ENCODE data around the gene AP1S1.
"Not testable (repeated sequence)": the region's sequence is repeated elsewhere in the genome, so short reads cannot be mapped to it uniquely, and the experiment has no call there.

The AP1S1 gene

GRCh38 chr7:101185258-101185839 lies 31.1 kb downstream of the AP1S1 start:
- no CpG with 5 or more reads among the region's 5 CpGs for WGBS (ENCODE audit: insufficient coverage, insufficient read length)
- Histone ChIP-seq H3K4me3 (ENCODE audit: low read length) (no peak overlapping the region), H3K27me3 (ENCODE audit: control insufficient read depth, insufficient read depth, low read length) (peaks cover 3% of the 10 kb centered on the region; the same call in 1 of the 2 replicates), H3K4me1 (ENCODE audit: control insufficient read depth, insufficient read depth, low read length) (peaks cover 3% of the 10 kb centered on the region; the same call in 1 of the 2 replicates), H3K27ac (ENCODE audit: low read length) (no peak overlapping the region), H3K9me3 (ENCODE audit: control insufficient read depth, insufficient read depth, low read length) (no peaks in the 10 kb centered on the region), H3K36me3 (ENCODE audit: control insufficient read depth, insufficient read depth, low read length) (no peaks in the 10 kb centered on the region)
- DNase-seq (ENCODE audit: low read depth, low spot score): no peak

- Histone ChIP-seq H3K9me3 (ENCODE audit: control insufficient read depth, insufficient read depth, low read length) (no peaks in the 10 kb centered on the region), H3K27ac (ENCODE audit: low read length) (no peak overlapping the region), H3K4me3 (ENCODE audit: low read length) (no peak overlapping the region), H3K4me1 (ENCODE audit: control insufficient read depth, insufficient read depth, low read length) (peaks cover 2% of the 10 kb centered on the region; the same call in 1 of the 2 replicates), H3K36me3 (ENCODE audit: control insufficient read depth, insufficient read depth, low read length) (no peaks in the 10 kb centered on the region), H3K27me3 (ENCODE audit: control insufficient read depth, insufficient read depth, low read length) (no peaks in the 10 kb centered on the region)
- no peak for DNase-seq (ENCODE audit: low read depth, low spot score)
- no CpG with 5 or more reads among the region's 6 CpGs for WGBS (ENCODE audit: insufficient coverage, insufficient read length)
These were observed 31.9 kb downstream of the AP1S1 start for GRCh38 chr7:101186194-101186593.

GRCh38 chr7:101186844-101187428 lies 32.7 kb downstream of the AP1S1 start:
- no CpG with 5 or more reads among the region's 4 CpGs for whole genome bisulfite sequencing (ENCODE audit: insufficient coverage, insufficient read length)
- H3K4me1 ChIP-seq (ENCODE audit: control insufficient read depth, insufficient read depth, low read length): peaks cover 2% of the 10 kb centered on the region; the same call in 1 of the 2 replicates
- no peaks in the 10 kb centered on the region for H3K9me3 ChIP-seq (ENCODE audit: control insufficient read depth, insufficient read depth, low read length)
- H3K27me3 ChIP-seq (ENCODE audit: control insufficient read depth, insufficient read depth, low read length): no peaks in the 10 kb centered on the region
- no peak overlapping the region for H3K27ac ChIP-seq (ENCODE audit: low read length)
- no peak overlapping the region for H3K4me3 ChIP-seq (ENCODE audit: low read length)
- DNase-seq (ENCODE audit: low read depth, low spot score): no peak
- no peaks in the 10 kb centered on the region for H3K36me3 ChIP-seq (ENCODE audit: control insufficient read depth, insufficient read depth, low read length)

GRCh38 chr7:101189109-101189508 lies 34.8 kb downstream of the AP1S1 start:
- no peaks in the 10 kb centered on the region for H3K9me3 ChIP-seq (ENCODE audit: control insufficient read depth, insufficient read depth, low read length)
- no peaks in the 10 kb centered on the region; the same call in 1 of the 2 replicates for H3K4me1 ChIP-seq (ENCODE audit: control insufficient read depth, insufficient read depth, low read length)
- no CpG with 5 or more reads among the region's 8 CpGs for WGBS (ENCODE audit: insufficient coverage, insufficient read length)
- no peak for DNase-seq (ENCODE audit: low read depth, low spot score)
- no peak overlapping the region for H3K4me3 ChIP-seq (ENCODE audit: low read length)
- H3K27me3 ChIP-seq (ENCODE audit: control insufficient read depth, insufficient read depth, low read length): no peaks in the 10 kb centered on the region
- H3K27ac ChIP-seq (ENCODE audit: low read length): no peak overlapping the region
- no peaks in the 10 kb centered on the region for H3K36me3 ChIP-seq (ENCODE audit: control insufficient read depth, insufficient read depth, low read length)

GRCh38 chr7:101195884-101196283 lies 41.6 kb downstream of the AP1S1 start:
- no peaks in the 10 kb centered on the region for H3K36me3 ChIP-seq (ENCODE audit: control insufficient read depth, insufficient read depth, low read length)
- no peaks in the 10 kb centered on the region for H3K27me3 ChIP-seq (ENCODE audit: control insufficient read depth, insufficient read depth, low read length)
- H3K27ac ChIP-seq (ENCODE audit: low read length): no peak overlapping the region
- no peak overlapping the region for H3K4me3 ChIP-seq (ENCODE audit: low read length)
- WGBS (ENCODE audit: insufficient coverage, insufficient read length): no CpG with 5 or more reads among the region's 17 CpGs
- H3K4me1 ChIP-seq (ENCODE audit: control insufficient read depth, insufficient read depth, low read length): peaks cover 4% of the 10 kb centered on the region; the same call in 1 of the 2 replicates
- DNase-seq (ENCODE audit: low read depth, low spot score): no peak
- H3K9me3 ChIP-seq (ENCODE audit: control insufficient read depth, insufficient read depth, low read length): no peaks in the 10 kb centered on the region

GRCh38 chr7:101197991-101198390 lies 43.7 kb downstream of the AP1S1 start:
- no peak overlapping the region; the same call in 1 of the 2 replicates for H3K4me3 ChIP-seq (ENCODE audit: low read length)
- no peak overlapping the region for H3K27ac ChIP-seq (ENCODE audit: low read length)
- no peak for DNase-seq (ENCODE audit: low read depth, low spot score)
- H3K36me3 ChIP-seq (ENCODE audit: control insufficient read depth, insufficient read depth, low read length): no peaks in the 10 kb centered on the region
- peaks cover 6% of the 10 kb centered on the region; the same call in 1 of the 2 replicates for H3K4me1 ChIP-seq (ENCODE audit: control insufficient read depth, insufficient read depth, low read length)
- no peaks in the 10 kb centered on the region for H3K27me3 ChIP-seq (ENCODE audit: control insufficient read depth, insufficient read depth, low read length)
- no CpG with 5 or more reads among the region's 21 CpGs for WGBS (ENCODE audit: insufficient coverage, insufficient read length)
- H3K9me3 ChIP-seq (ENCODE audit: control insufficient read depth, insufficient read depth, low read length): no peaks in the 10 kb centered on the region

GRCh38 chr7:101198476-101198875 lies 44.2 kb downstream of the AP1S1 start:
- peaks cover 6% of the 10 kb centered on the region; the same call in 1 of the 2 replicates for H3K4me1 ChIP-seq (ENCODE audit: control insufficient read depth, insufficient read depth, low read length)
- no peak overlapping the region for H3K27ac ChIP-seq (ENCODE audit: low read length)
- H3K9me3 ChIP-seq (ENCODE audit: control insufficient read depth, insufficient read depth, low read length): no peaks in the 10 kb centered on the region
- no peak for DNase-seq (ENCODE audit: low read depth, low spot score)
- H3K27me3 ChIP-seq (ENCODE audit: control insufficient read depth, insufficient read depth, low read length): no peaks in the 10 kb centered on the region
- no peaks in the 10 kb centered on the region for H3K36me3 ChIP-seq (ENCODE audit: control insufficient read depth, insufficient read depth, low read length)
- no CpG with 5 or more reads among the region's 14 CpGs for WGBS (ENCODE audit: insufficient coverage, insufficient read length)
- H3K4me3 ChIP-seq (ENCODE audit: low read length): no peak overlapping the region

GRCh38 chr7:101199522-101199921 lies 45.2 kb downstream of the AP1S1 start:
- H3K27me3 ChIP-seq (ENCODE audit: control insufficient read depth, insufficient read depth, low read length); H3K27ac ChIP-seq (ENCODE audit: low read length): not testable (repeated sequence)
- WGBS (ENCODE audit: insufficient coverage, insufficient read length): no CpG with 5 or more reads among the region's 10 CpGs

GRCh38 chr7:101200504-101200861 lies 46.2 kb downstream of the AP1S1 start:
- H3K4me1 ChIP-seq (ENCODE audit: control insufficient read depth, insufficient read depth, low read length): peaks cover 6% of the 10 kb centered on the region; the same call in 1 of the 2 replicates
- WGBS (ENCODE audit: insufficient coverage, insufficient read length): no CpG with 5 or more reads among the region's 2 CpGs
- H3K27ac ChIP-seq (ENCODE audit: low read length): no peak overlapping the region
- no peaks in the 10 kb centered on the region for H3K27me3 ChIP-seq (ENCODE audit: control insufficient read depth, insufficient read depth, low read length)
- H3K36me3 ChIP-seq (ENCODE audit: control insufficient read depth, insufficient read depth, low read length): no peaks in the 10 kb centered on the region
- no peaks in the 10 kb centered on the region for H3K9me3 ChIP-seq (ENCODE audit: control insufficient read depth, insufficient read depth, low read length)
- no peak overlapping the region for H3K4me3 ChIP-seq (ENCODE audit: low read length)
- DNase-seq (ENCODE audit: low read depth, low spot score): no peak

More at GRCh38 chr7:101199522-101199921, 45.2 kb downstream of the AP1S1 start:
- H3K36me3 ChIP-seq (ENCODE audit: control insufficient read depth, insufficient read depth, low read length); DNase-seq (ENCODE audit: low read depth, low spot score); H3K4me1 ChIP-seq (ENCODE audit: control insufficient read depth, insufficient read depth, low read length); H3K4me3 ChIP-seq (ENCODE audit: low read length); H3K9me3 ChIP-seq (ENCODE audit: control insufficient read depth, insufficient read depth, low read length): not testable (repeated sequence)

- Histone ChIP-seq H3K27me3 (ENCODE audit: control insufficient read depth, insufficient read depth, low read length) (no peaks in the 10 kb centered on the region), H3K36me3 (ENCODE audit: control insufficient read depth, insufficient read depth, low read length) (no peaks in the 10 kb centered on the region), H3K4me3 (ENCODE audit: low read length) (peak within 1 kb of the TSS; percentile 35; the same call in 1 of the 2 replicates), H3K27ac (ENCODE audit: low read length) (no peak within 1 kb of the TSS), H3K9me3 (ENCODE audit: control insufficient read depth, insufficient read depth, low read length) (no peaks in the 10 kb centered on the region), H3K4me1 (ENCODE audit: control insufficient read depth, insufficient read depth, low read length) (peaks cover 6% of the 10 kb centered on the region; the same call in 1 of the 2 replicates)
- WGBS (ENCODE audit: insufficient coverage, insufficient read length): no CpG with 5 or more reads among the region's 21 CpGs
- no peak for DNase-seq (ENCODE audit: low read depth, low spot score)
These were observed 46.8 kb downstream of the AP1S1 start, which contains the start of gene MOGAT3 for GRCh38 chr7:101200862-101201599. Gene MOGAT3 (minus strand): TSS chr7:101201036. CDS start chr7:101200854, 182 bp downstream.
